K562 (cell line): ENCODE data around the gene NINJ2. TPM values are rescaled to one million over a fixed set of nuclear protein-coding genes. Genes with fewer than 3 reads are reported as not detected.

Experiments used
- ATAC-seq: fragments of 200-7000 bp; cut with Tn5 transposase; 3 replicates; pipeline ENCODE4 v1.9.1; 2020; ENCODE audit warnings: moderate library complexity
- BruUV-seq: library from RNA; stranded (reverse); fragments of 400-500 nt; replicated peaks from 2 replicates; lab custom pipeline; 2021; lab: Mats Ljungman, UMichigan
- CTCF ChIA-PET: fragments of 300-600 bp; formaldehyde crosslinking; extraction: SDS; loops from one replicate; lab custom pipeline; 2021; ENCODE audit warnings: low intra/inter-chr PET ratio; lab: Yijun Ruan, JAX
- POLR2A ChIA-PET: fragments of 300-600, 350-650 bp; sonication (Branson Sonifier 250); formaldehyde crosslinking; extraction: SDS; loops from one replicate; lab custom pipeline; 2021; ENCODE audit warnings: antibody characterized with exemption, inconsistent platforms; lab: Yijun Ruan, JAX
- DNase-seq, 4 experiments: peaks; one replicate each; pipeline versions ENCODE4 v3.0.0 to v3.0.0-alpha.2; 2011 to 2018; ENCODE audit warnings: low spot score in 3 of 4, mixed read lengths in 3 of 4; ENCODE audit errors: extremely low read depth in 1 of 4
- FAIRE-seq: peaks from 2 replicates; lab custom pipeline; 2011; peaks lifted over from hg19 to GRCh38; lab: Jason Lieb, UNC
- H2AFZ ChIP-seq: 2 replicates; pipeline ENCODE4 v1.6.0; 2011; ENCODE audit warnings: low read depth, low read length, control low read depth, inconsistent platforms
- H3K27ac ChIP-seq: fragments of 200-600 bp; 3 replicates; pipeline ENCODE4 v1.8.0; 2011; ENCODE audit warnings: low read depth, mild to moderate bottlenecking, control low read depth, inconsistent platforms, low read length, moderate library complexity, mixed read lengths; ENCODE audit errors: extremely low read depth
- H3K27me3 ChIP-seq, 2 experiments: fragments of 300-600 bp in 1 of 2; 2 replicates in 1 of 2; 3 replicates in 1 of 2; pipeline versions ENCODE4 v1.6.0 to v1.8.0; 2011; ENCODE audit warnings: inconsistent platforms in 2 of 2, low read length in 2 of 2, mild to moderate bottlenecking in 1 of 2, mixed read lengths in 1 of 2, moderate library complexity in 1 of 2; ENCODE audit not compliant: control insufficient read depth in 2 of 2, insufficient read depth in 2 of 2
- H3K36me3 ChIP-seq: fragments of 300-600 bp; 3 replicates; pipeline ENCODE4 v1.8.0; 2011; ENCODE audit warnings: mild to moderate bottlenecking, low read length, inconsistent platforms; ENCODE audit not compliant: control insufficient read depth, insufficient read depth
- H3K4me1 ChIP-seq, 2 experiments: fragments of 200-600 bp in 1 of 2; replicated peaks in 1 of 2; 2 replicates in 1 of 2; 3 replicates in 1 of 2; pipeline versions ENCODE4 v1.5.1 to v1.8.0; 2011; ENCODE audit warnings: inconsistent platforms in 2 of 2, low read length in 2 of 2, mild to moderate bottlenecking in 1 of 2, mixed read lengths in 1 of 2, moderate library complexity in 1 of 2; ENCODE audit not compliant: control insufficient read depth in 2 of 2, insufficient read depth in 2 of 2
- H3K4me2 ChIP-seq: 2 replicates; pipeline ENCODE4 v1.6.1; 2011; ENCODE audit warnings: low read length, control low read depth, inconsistent platforms, mixed read lengths; ENCODE audit not compliant: insufficient read depth
- H3K4me3 ChIP-seq: fragments of 200-600 bp; sonication (generic), shearing (Covaris generic); 2 replicates; pipeline ENCODE4 v1.5.1; 2016; ENCODE audit warnings: control low read depth, inconsistent platforms
- H3K79me2 ChIP-seq: fragments of 200-600 bp; 3 replicates; pipeline ENCODE4 v1.8.0; 2011; ENCODE audit warnings: low read length, inconsistent platforms; ENCODE audit not compliant: control insufficient read depth, insufficient read depth
- H3K9ac ChIP-seq, 2 experiments: 2 replicates each; pipeline versions ENCODE4 v1.6.0 to v1.6.1; 2011; ENCODE audit warnings: low read depth in 2 of 2, low read length in 2 of 2, control low read depth in 1 of 2, inconsistent platforms in 1 of 2, mild to moderate bottlenecking in 1 of 2, mixed read lengths in 1 of 2; ENCODE audit not compliant: insufficient read depth in 1 of 2
- H3K9me1 ChIP-seq: one replicate; pipeline ENCODE4 v1.6.0; 2011; ENCODE audit warnings: inconsistent platforms, mild to moderate bottlenecking, low read length, moderate library complexity; ENCODE audit not compliant: control insufficient read depth, insufficient read depth
- H3K9me3 ChIP-seq: replicated peaks from 2 replicates; pipeline ENCODE4 v1.5.1; 2011; ENCODE audit warnings: low read depth, low read length, inconsistent platforms; ENCODE audit not compliant: control insufficient read depth, insufficient read depth
- H4K20me1 ChIP-seq: replicated peaks from 2 replicates; pipeline ENCODE4 v1.6.1; 2011; ENCODE audit warnings: low read length, inconsistent platforms, mixed read lengths; ENCODE audit not compliant: control insufficient read depth, insufficient read depth
- ARID3B ChIP-seq: fragments of 250-450 bp; sonication (Bioruptor Pico); IDR thresholded peaks from 2 replicates; pipeline ENCODE4 v1.4.0; 2020; ENCODE audit warnings: borderline replicate concordance
- ETV1 ChIP-seq: fragments of 450-650 bp; conservative IDR thresholded peaks from 2 replicates; pipeline ENCODE4 v1.6.1; 2016; ENCODE audit warnings: missing genetic modification characterization, control low read depth, low read depth, missing compliant biosample characterization
- MLLT1 ChIP-seq, 2 experiments: fragments of 450-650 bp; IDR thresholded peaks; 2 replicates each; pipeline ENCODE4 v1.6.1; 2016
- NR2C1 ChIP-seq, 2 experiments: fragments of 450-650 bp; IDR thresholded peaks; 2 replicates each; pipeline ENCODE4 v1.6.1; 2017; ENCODE audit warnings: mild to moderate bottlenecking in 2 of 2, antibody characterized with exemption in 1 of 2, inconsistent platforms in 1 of 2, missing compliant biosample characterization in 1 of 2, missing genetic modification characterization in 1 of 2
- PTBP1 ChIP-seq: fragments of 200-400 bp; formaldehyde crosslinking; IDR thresholded peaks from 2 replicates; pipeline ENCODE4 v1.6.1; 2017; ENCODE audit warnings: low read depth, low read length
- PTTG1 ChIP-seq: fragments of 450-650 bp; IDR thresholded peaks from 2 replicates; pipeline ENCODE4 v1.6.1; 2016; ENCODE audit warnings: low read depth, mild to moderate bottlenecking, missing genetic modification characterization, missing compliant biosample characterization
- ZNF583 ChIP-seq: fragments of 250-450 bp; sonication (Bioruptor Pico); IDR thresholded peaks from 2 replicates; pipeline ENCODE4 v1.4.0; 2020
- ZNF589 ChIP-seq: fragments of 200-800 bp; sonication (Bioruptor generic); IDR thresholded peaks from 2 replicates; pipeline ENCODE4 v1.6.1; 2016; ENCODE audit warnings: low read depth, missing genetic modification characterization, missing compliant biosample characterization
- WGBS: fragments of 100-300 bp; shearing (Covaris generic); methylation state at CpG from one replicate; pipeline ENCODE4 v1.1.6; 2016; ENCODE audit warnings: low coverage, mixed read lengths; ENCODE audit not compliant: insufficient coverage; ENCODE audit errors: missing lambda C conversion rate; 5-methylcytosine and 5-hydroxymethylcytosine counted together
- in situ Hi-C: fragments of 300-500 bp; cut with MboI; formaldehyde crosslinking; loops from 4 replicates; pipeline ENCODE4 v1.15.0; 2018; ENCODE audit warnings: inconsistent platforms, mixed read lengths
- intact Hi-C: fragments of 100-400 bp; cut with micrococcal nuclease; formaldehyde crosslinking; loops from 2 replicates; pipeline ENCODE4 v1.14.2; 2022
- polyA plus RNA-seq, 8 experiments: library from polyadenylated mRNA; depleted of rRNA in 4 of 8; stranded (reverse) in 5 of 8; unstranded in 3 of 8; fragments of >200 nt; fragmentation: Nextera tagmentation in 2 of 8; fragmentation: Illumina TruSeq in 1 of 8; extraction: Ambion mirVana in 2 of 8; extraction: Trizol in 1 of 8; gene quantifications; 2 replicates each; pipeline versions ENCODE4 v1.2.1 to v1.2.3, GENCODE V29; 2011 to 2014; ENCODE audit warnings: inconsistent platforms in 1 of 8, missing spikeins in 1 of 8
- total RNA-seq, 7 experiments: library from RNA; depleted of rRNA in 6 of 7; stranded (reverse); fragments of >200 nt in 6 of 7; fragmentation: Illumina TruSeq in 2 of 7; extraction: Trizol in 2 of 7; gene quantifications; 2 replicates each; pipeline versions ENCODE4 v1.2.1 to v1.2.3, GENCODE V29; 2011 to 2021; ENCODE audit warnings: low replicate concordance in 1 of 7

NINJ2 gene
- total and polyA plus RNA-seq, 9 of the 15 experiments (the other 6 are each of a cell fraction or from before 2014, with no cell fraction given): 2.6 to 16.0 (median 4.5) TPM

- Histone ChIP-seq H3K79me2 (no peaks in the 10 kb centered on the region), H3K4me2 (no peak overlapping the region), H3K9ac (peak overlapping the region in 1 of 2 experiments; percentile 32; a peak in 1 of 4 replicates), H2AFZ (0 out of 2 replicates have a peak overlapping the region, but pooled peaks have one; percentile 80), H4K20me1 (no peaks in the 10 kb centered on the region), H3K9me3 (no peaks in the 10 kb centered on the region), H3K9me1 (no peaks in the 10 kb centered on the region), H3K27ac (no peak overlapping the region), H3K36me3 (no peaks in the 10 kb centered on the region), H3K4me1 (peaks cover 8 to 24% of the 10 kb centered on the region in 2 experiments; a peak in 4 of 5 replicates), H3K27me3 (no peaks in the 10 kb centered on the region), H3K4me3 (no peak overlapping the region)
- intact Hi-C loops: no loop called here
- 74% methylated on average over 8 of the region's 13 CpGs for WGBS
- ATAC-seq (no peak), DNase-seq (peak in 1 of 4 experiments; percentile 0), FAIRE-seq (no peak)
- ChIA-PET POLR2A (interaction anchor here (1.2 kb wide), 1 partner anchor 13 kb away, joined by 3 read pairs; no protein-coding TSS in a partner anchor), CTCF (no interaction called here)
- in situ Hi-C loops: no loop called here
- BruUV-seq: no TSS peak
- TF ChIP-seq ETV1 (no peak), ARID3B (CRISPR knock-in tag) (no peak), MLLT1 (IDR thresholded peaks at IDR 0.05) (no peak), PTBP1 (no peak), PTTG1 (tag) (no peak), ZNF583 (no peak), NR2C1 (IDR thresholded peaks at IDR 0.05) (no peak), NR2C1 (tag; IDR thresholded peaks at IDR 0.05) (no peak), ZNF589 (CRISPR knock-in tag) (no peak)
Measured at GRCh38 chr12:664075-664778, 982 bp upstream of the NINJ2 start.
